Measurements from ENCODE around the gene LYRM9.

Gene LYRM9

DNA sequence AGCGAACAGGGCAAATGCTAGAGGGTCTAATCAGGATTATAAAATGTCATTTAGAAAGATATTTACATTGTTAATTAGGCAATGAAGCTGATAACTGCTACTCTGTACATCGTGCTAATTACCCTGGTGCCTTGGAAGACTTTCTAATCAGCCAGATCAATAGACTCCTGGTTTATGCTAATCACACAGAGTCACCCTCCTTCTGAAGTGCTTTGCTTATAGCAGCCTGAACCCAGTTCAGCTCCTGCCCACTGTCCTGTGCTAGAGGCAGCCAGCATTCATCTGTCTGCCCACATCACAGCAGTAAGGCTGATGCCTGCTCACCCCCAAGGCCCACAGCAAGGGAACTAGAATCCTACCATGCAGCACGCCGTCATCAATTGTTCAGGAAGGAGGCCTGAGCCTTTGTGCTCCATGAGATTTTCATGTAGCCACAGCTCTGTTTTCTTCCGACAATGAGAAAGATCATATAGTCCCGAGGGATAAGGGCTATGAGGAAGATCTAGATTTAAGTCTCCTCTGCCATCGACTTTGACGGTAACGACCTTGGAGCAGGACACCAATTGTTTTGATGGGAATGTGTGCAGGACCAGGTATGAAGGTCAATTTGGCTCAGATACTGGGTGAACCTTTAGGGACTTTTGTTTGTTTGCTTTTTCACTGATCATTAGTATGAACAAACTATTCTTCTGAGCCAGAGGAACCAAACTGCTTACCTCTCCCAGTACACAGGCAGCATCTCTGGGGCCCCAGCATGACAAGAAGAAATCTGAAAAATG lies 12.5 kb upstream of the LYRM9 start:
- H3K36me3 ChIP-seq (ENCODE audit: control insufficient read depth in 1 of 2, insufficient read depth in 2 of 2, low read length in 2 of 2), result no peaks in the 10 kb centered on the region
- H3K9me3 ChIP-seq (ENCODE audit: control insufficient read depth in 1 of 2, low read length in 2 of 2), result no peaks in the 10 kb centered on the region
- H3K4me1 ChIP-seq (ENCODE audit: control insufficient read depth in 1 of 2, insufficient read depth in 2 of 2, low read length in 2 of 2), result no peaks in the 10 kb centered on the region
- H3K27me3 ChIP-seq (ENCODE audit: low read depth, low read length), result no peaks in the 10 kb centered on the region
- no peak overlapping the region for H3K4me3 ChIP-seq (ENCODE audit: low read depth in 1 of 2, low read length in 2 of 2)
- H3K27ac ChIP-seq (ENCODE audit: low read length), result no peak overlapping the region

GRCh38 chr17:27904534-27905446 lies 11.6 kb upstream of the LYRM9 start:
- no peaks in the 10 kb centered on the region for H3K9me3 ChIP-seq (ENCODE audit: control insufficient read depth in 1 of 2, low read length in 2 of 2)
- H3K27ac ChIP-seq (ENCODE audit: low read length), result no peak overlapping the region
- H3K4me1 ChIP-seq (ENCODE audit: control insufficient read depth in 1 of 2, insufficient read depth in 2 of 2, low read length in 2 of 2), result no peaks in the 10 kb centered on the region
- no peaks in the 10 kb centered on the region for H3K36me3 ChIP-seq (ENCODE audit: control insufficient read depth in 1 of 2, insufficient read depth in 2 of 2, low read length in 2 of 2)
- H3K27me3 ChIP-seq (ENCODE audit: low read depth, low read length), result no peaks in the 10 kb centered on the region
- H3K4me3 ChIP-seq (ENCODE audit: low read depth in 1 of 2, low read length in 2 of 2), result no peak overlapping the region

GRCh38 chr17:27904114-27904513 lies 10.9 kb upstream of the LYRM9 start:
- Histone ChIP-seq H3K27ac (ENCODE audit: low read length) (no peak overlapping the region), H3K36me3 (ENCODE audit: control insufficient read depth in 1 of 2, insufficient read depth in 2 of 2, low read length in 2 of 2) (no peaks in the 10 kb centered on the region), H3K4me3 (ENCODE audit: low read depth in 1 of 2, low read length in 2 of 2) (no peak overlapping the region), H3K9me3 (ENCODE audit: control insufficient read depth in 1 of 2, low read length in 2 of 2) (no peaks in the 10 kb centered on the region), H3K27me3 (ENCODE audit: low read depth, low read length) (no peaks in the 10 kb centered on the region), H3K4me1 (ENCODE audit: control insufficient read depth in 1 of 2, insufficient read depth in 2 of 2, low read length in 2 of 2) (no peaks in the 10 kb centered on the region)

GRCh38 chr17:27899525-27899924 lies 6.4 kb upstream of the LYRM9 start:
- H3K27me3 ChIP-seq (ENCODE audit: low read depth, low read length), result no peaks in the 10 kb centered on the region
- no peak overlapping the region for H3K4me3 ChIP-seq (ENCODE audit: low read depth in 1 of 2, low read length in 2 of 2)
- no peaks in the 10 kb centered on the region for H3K36me3 ChIP-seq (ENCODE audit: control insufficient read depth in 1 of 2, insufficient read depth in 2 of 2, low read length in 2 of 2)
- H3K27ac ChIP-seq (ENCODE audit: low read length), result no peak overlapping the region
- H3K4me1 ChIP-seq (ENCODE audit: control insufficient read depth in 1 of 2, insufficient read depth in 2 of 2, low read length in 2 of 2), result no peaks in the 10 kb centered on the region
- H3K9me3 ChIP-seq (ENCODE audit: control insufficient read depth in 1 of 2, low read length in 2 of 2), result no peaks in the 10 kb centered on the region

- no peak overlapping the region for H3K4me3 ChIP-seq (ENCODE audit: low read depth in 1 of 2, low read length in 2 of 2)
- no peaks in the 10 kb centered on the region for H3K9me3 ChIP-seq (ENCODE audit: control insufficient read depth in 1 of 2, low read length in 2 of 2)
- no peaks in the 10 kb centered on the region for H3K36me3 ChIP-seq (ENCODE audit: control insufficient read depth in 1 of 2, insufficient read depth in 2 of 2, low read length in 2 of 2)
- no peak overlapping the region for H3K27ac ChIP-seq (ENCODE audit: low read length)
- no peaks in the 10 kb centered on the region for H3K4me1 ChIP-seq (ENCODE audit: control insufficient read depth in 1 of 2, insufficient read depth in 2 of 2, low read length in 2 of 2)
- H3K27me3 ChIP-seq (ENCODE audit: low read depth, low read length), result no peaks in the 10 kb centered on the region
These were observed 4.9 kb upstream of the LYRM9 start for GRCh38 chr17:27898096-27898495.

GRCh38 chr17:27896701-27897100 lies 3.5 kb upstream of the LYRM9 start:
- no peak overlapping the region for H3K27ac ChIP-seq (ENCODE audit: low read length)
- H3K4me1 ChIP-seq (ENCODE audit: control insufficient read depth in 1 of 2, insufficient read depth in 2 of 2, low read length in 2 of 2), result peaks cover 0 to 6% of the 10 kb centered on the region in 2 donors
- no peaks in the 10 kb centered on the region for H3K36me3 ChIP-seq (ENCODE audit: control insufficient read depth in 1 of 2, insufficient read depth in 2 of 2, low read length in 2 of 2)
- no peaks in the 10 kb centered on the region for H3K9me3 ChIP-seq (ENCODE audit: control insufficient read depth in 1 of 2, low read length in 2 of 2)
- H3K4me3 ChIP-seq (ENCODE audit: low read depth in 1 of 2, low read length in 2 of 2), result no peak overlapping the region
- H3K27me3 ChIP-seq (ENCODE audit: low read depth, low read length), result no peaks in the 10 kb centered on the region

DNA sequence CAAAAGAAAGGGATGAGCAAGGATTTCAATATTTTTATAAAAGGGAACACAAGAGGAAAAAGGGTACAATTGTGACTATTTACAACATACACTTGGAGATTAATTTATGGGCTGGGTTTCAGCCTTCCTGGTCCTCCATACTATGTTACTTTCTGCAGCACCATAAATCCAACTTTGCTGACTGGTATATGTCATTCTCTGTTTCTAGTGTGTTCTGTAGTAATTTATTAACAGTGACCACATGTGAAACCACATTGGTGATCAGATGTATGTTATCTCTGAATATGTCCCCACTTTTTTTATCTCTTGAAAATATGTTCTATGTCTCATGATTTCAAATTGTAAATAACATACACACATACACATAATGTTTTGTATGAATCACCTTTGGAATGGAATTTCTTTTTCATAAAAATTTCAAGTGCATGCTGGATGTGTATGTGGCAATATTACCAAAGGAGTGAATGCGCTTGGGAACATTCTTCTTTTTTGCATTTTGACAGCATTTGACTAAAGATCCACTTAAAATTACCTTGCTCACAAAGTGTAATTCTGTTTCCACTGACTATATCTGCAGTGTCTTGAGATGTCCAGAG lies 2.9 kb upstream of the LYRM9 start:
- Histone ChIP-seq H3K4me3 (ENCODE audit: low read depth in 1 of 2, low read length in 2 of 2) (no peak overlapping the region), H3K27me3 (ENCODE audit: low read depth, low read length) (no peaks in the 10 kb centered on the region), H3K9me3 (ENCODE audit: control insufficient read depth in 1 of 2, low read length in 2 of 2) (no peaks in the 10 kb centered on the region), H3K27ac (ENCODE audit: low read length) (no peak overlapping the region), H3K36me3 (ENCODE audit: control insufficient read depth in 1 of 2, insufficient read depth in 2 of 2, low read length in 2 of 2) (no peaks in the 10 kb centered on the region), H3K4me1 (ENCODE audit: control insufficient read depth in 1 of 2, insufficient read depth in 2 of 2, low read length in 2 of 2) (peaks cover 0 to 6% of the 10 kb centered on the region in 2 donors)

DNA sequence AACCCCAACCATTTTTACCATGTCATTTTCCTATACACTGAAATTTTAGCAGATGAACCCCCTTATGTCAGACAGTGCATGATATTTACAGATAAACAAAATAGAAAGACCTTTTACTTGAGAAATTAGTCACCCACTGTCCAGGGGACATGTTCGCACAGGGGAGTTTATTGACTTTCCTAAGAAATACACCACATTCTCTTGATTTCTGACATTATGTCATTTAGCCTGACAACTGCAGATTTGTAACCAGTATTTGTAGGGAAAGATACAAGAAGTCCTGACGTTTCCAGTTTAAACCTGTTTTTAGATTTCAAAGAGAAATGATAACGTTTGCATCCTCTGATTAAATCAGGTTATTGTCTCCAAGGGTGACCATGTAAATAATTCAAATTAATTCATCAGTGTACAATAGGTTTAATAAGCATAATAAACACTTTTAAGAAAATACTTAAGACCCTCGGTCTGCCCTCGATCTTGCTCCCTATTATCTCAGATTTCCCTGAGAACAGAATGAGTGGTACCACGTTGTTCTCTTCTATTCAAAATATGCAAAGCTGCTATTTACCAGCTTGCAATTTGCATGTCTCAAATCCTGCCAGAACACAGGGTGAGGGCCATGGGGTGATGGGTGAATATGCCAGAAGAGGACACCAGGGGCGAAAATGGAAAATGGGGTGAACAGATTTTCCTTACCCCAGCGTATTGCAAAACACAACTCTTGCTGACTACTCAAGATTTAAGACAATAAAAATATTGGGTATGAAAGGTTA lies 2.1 kb upstream of the LYRM9 start:
- Histone ChIP-seq H3K9me3 (ENCODE audit: control insufficient read depth in 1 of 2, low read length in 2 of 2) (no peaks in the 10 kb centered on the region), H3K36me3 (ENCODE audit: control insufficient read depth in 1 of 2, insufficient read depth in 2 of 2, low read length in 2 of 2) (no peaks in the 10 kb centered on the region), H3K27me3 (ENCODE audit: low read depth, low read length) (no peaks in the 10 kb centered on the region), H3K27ac (ENCODE audit: low read length) (no peak overlapping the region), H3K4me1 (ENCODE audit: control insufficient read depth in 1 of 2, insufficient read depth in 2 of 2, low read length in 2 of 2) (peaks cover 0 to 6% of the 10 kb centered on the region in 2 donors), H3K4me3 (ENCODE audit: low read depth in 1 of 2, low read length in 2 of 2) (no peak overlapping the region)

- peak overlapping the region in 1 of 2 donors; percentile 52 for H3K4me3 ChIP-seq (ENCODE audit: low read depth in 1 of 2, low read length in 2 of 2)
- H3K27ac ChIP-seq (ENCODE audit: low read length), result no peak overlapping the region
- H3K27me3 ChIP-seq (ENCODE audit: low read depth, low read length), result no peaks in the 10 kb centered on the region
- peaks cover 0 to 6% of the 10 kb centered on the region in 2 donors for H3K4me1 ChIP-seq (ENCODE audit: control insufficient read depth in 1 of 2, insufficient read depth in 2 of 2, low read length in 2 of 2)
- no peaks in the 10 kb centered on the region for H3K36me3 ChIP-seq (ENCODE audit: control insufficient read depth in 1 of 2, insufficient read depth in 2 of 2, low read length in 2 of 2)
- no peaks in the 10 kb centered on the region for H3K9me3 ChIP-seq (ENCODE audit: control insufficient read depth in 1 of 2, low read length in 2 of 2)
These were observed 807 bp upstream of the LYRM9 start for GRCh38 chr17:27893841-27894503.

DNA sequence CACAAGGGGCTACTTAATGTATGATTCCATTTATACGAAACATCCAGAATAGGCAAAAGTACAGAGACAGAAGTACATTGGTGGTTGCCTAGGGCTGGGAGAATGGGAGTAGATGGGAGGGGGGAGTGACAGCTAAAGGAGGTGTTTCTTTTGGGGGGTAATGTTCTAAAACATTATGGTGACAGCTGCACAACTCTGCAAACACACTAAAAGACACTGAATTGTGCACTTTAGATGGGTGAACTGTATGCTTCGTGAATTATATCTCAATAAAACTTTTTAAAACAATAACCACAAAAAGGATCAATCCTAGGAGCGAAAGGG lies 661 bp downstream of the LYRM9 start:
- Histone ChIP-seq H3K9me3 (ENCODE audit: control insufficient read depth in 1 of 2, low read length in 2 of 2) (no peaks in the 10 kb centered on the region), H3K4me1 (ENCODE audit: control insufficient read depth in 1 of 2, insufficient read depth in 2 of 2, low read length in 2 of 2) (peaks cover 0 to 6% of the 10 kb centered on the region in 2 donors), H3K27me3 (ENCODE audit: low read depth, low read length) (no peaks in the 10 kb centered on the region), H3K36me3 (ENCODE audit: control insufficient read depth in 1 of 2, insufficient read depth in 2 of 2, low read length in 2 of 2) (no peaks in the 10 kb centered on the region), H3K27ac (ENCODE audit: low read length) (peak overlapping the region; percentile 45), H3K4me3 (ENCODE audit: low read depth in 1 of 2, low read length in 2 of 2) (peak overlapping the region; percentile 62 to 78)

Measured in muscle layer of duodenum (tissue), 2 donors.